ENCODE measurements around the gene OR6M1. TPM values are rescaled to one million over a fixed set of nuclear protein-coding genes. Genes with fewer than 3 reads are reported as not detected.

Gene OR6M1
- total RNA-seq, 1 experiment from 2014 or later: not detected

DNA sequence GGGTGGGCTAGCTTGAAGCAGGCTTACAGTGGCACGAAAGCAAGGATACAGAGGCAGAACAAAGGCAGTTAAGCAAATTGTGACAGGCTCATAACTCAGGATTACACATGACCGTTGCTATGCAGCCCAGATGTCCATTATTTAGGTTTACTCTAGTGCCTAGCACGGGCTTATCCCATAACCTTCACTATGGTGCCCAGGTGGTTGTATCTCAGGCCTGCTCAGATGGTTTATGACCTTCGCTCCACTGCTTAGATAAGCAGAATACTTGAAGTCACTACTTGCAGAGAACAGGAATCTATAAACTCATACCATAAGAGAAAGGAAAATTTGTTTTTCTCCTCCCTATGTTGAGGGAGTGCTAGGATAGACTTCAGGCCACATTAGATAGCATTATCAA lies 9.0 kb downstream of the OR6M1 start:
- DNase-seq (ENCODE audit: low read depth, low spot score): no peak
- in situ Hi-C loops (cut with HindIII; ENCODE audit: low pct_unique_long_range_greater_than_20kb, low sequenced_read_pairs): no loop called here

DNA sequence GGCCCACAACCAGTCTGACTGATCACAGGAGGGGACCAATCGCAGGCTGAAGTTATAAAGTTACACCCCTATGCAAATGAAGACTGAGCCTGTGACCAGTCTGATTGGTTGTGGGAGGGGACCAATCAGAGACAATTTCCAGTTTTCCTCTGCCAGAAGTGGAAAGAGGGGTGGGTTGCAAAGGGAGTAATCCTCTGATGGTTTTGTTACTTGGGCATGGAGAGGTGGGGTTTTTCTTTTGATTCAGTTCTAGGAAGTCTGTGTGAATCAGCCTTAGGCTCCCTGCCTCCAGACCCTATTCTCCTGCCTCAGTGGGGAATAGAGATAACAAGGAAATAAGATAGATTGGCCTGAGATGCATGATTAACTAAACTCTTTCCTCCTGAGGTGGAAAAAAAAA lies 9.9 kb downstream of the OR6M1 start:
- DNase-seq (ENCODE audit: low read depth, low spot score): no peak
- in situ Hi-C loops (cut with HindIII; ENCODE audit: low pct_unique_long_range_greater_than_20kb, low sequenced_read_pairs): no loop called here

DNA sequence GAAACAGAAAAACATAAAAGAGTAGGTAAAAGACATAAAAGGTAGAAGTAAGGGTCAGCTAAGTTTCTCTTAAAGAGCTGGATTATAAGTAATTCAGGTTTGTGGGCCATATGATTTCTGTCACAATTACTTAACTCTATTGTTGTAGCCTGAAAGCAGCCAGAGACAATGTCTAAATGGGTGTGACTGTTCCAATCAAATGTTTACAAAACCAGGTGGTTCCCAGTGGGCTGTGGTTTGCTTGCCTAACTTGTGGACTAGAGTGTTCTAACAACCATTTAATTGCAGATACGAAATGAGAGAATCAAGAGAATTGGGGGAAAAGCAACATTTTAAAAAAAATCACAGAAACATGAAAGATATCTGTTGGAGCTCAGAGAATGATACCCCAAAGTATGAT lies 22.6 kb downstream of the OR6M1 start:
- DNase-seq (ENCODE audit: low read depth, low spot score): no peak
- in situ Hi-C loops (cut with HindIII; ENCODE audit: low pct_unique_long_range_greater_than_20kb, low sequenced_read_pairs): no loop called here

DNA sequence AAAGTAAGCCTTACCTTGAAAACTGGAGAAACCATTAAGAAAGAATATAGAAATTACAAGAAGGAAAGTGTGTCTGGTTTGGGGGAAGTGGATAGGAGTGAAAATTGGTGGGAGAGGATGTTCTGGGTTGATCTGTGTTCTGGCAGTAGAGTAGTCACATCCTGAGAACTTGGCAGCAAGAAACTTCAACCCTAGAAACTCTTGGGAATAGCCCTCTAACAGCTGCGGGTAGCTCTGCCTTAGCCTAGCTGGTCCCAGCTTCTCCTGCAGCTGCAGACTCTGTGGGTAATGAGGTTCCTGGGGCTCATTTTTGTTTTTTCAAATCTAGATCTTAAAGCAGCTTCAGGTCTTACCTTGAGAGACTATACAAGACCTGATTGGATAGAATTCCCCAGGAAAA lies 27.6 kb downstream of the OR6M1 start:
- in situ Hi-C loops (cut with HindIII; ENCODE audit: low pct_unique_long_range_greater_than_20kb, low sequenced_read_pairs): no loop called here
- DNase-seq (ENCODE audit: low read depth, low spot score): no peak

DNA sequence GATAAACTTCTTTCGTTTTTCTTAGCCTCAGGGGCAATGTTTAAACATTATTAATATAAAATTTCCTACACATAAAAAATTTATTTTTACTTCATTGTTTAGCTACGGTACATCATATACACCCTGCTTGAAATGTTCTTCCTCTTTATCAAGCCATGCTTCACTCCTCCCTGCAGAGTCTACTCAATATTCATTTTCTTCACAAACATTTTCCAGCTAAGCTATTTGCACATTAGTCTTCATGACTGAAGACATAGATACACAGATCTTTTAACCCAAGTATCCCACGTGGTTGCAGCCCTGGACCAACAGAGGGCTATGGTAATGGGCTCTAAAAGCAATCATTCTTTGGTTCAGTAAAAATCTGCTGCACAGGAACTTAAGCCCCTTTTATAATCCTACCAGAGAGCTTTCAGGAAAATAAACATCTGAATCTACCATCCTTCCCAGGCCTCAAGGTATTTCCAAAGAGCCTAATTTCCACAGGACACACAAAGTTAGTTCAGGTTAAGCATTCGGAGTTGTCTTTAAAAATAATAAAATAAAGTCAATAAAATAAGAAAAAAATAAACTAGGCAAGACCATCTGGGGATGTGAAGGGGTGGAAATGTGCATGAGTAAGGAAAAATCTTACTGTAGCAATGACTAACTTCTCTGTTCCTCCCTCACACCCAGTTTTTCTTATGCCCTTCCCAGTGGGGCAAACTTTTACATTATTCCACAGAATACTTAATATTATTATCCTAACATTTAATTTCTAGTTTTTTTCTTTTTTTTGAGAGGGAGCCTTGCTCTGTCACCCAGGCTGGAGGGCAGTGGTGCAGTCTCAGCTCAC lies 30.2 kb downstream of the OR6M1 start:
- DNase-seq (ENCODE audit: low read depth, low spot score): no peak
- in situ Hi-C loops (cut with HindIII; ENCODE audit: low pct_unique_long_range_greater_than_20kb, low sequenced_read_pairs): no loop called here

DNA sequence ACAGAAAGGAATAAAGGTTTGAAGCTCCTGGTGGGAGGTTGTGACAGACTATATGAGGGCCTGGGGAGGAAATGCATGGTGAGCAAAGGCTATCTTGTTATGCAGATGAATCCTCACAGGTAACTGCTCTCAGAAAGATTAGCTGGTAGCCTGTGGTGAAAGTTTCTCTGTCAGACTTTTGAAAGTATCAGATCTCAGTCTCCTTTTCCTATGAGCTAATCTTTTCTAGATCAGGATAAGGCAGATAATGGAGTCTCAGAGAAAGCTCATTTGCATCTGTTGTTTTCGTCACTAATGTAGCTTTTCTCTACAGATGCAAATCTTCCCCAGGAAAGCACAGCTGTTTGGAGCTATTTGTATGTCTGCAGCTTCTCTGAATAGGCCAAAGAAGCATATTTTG lies 30.9 kb downstream of the OR6M1 start:
- DNase-seq (ENCODE audit: low read depth, low spot score): no peak
- in situ Hi-C loops (cut with HindIII; ENCODE audit: low pct_unique_long_range_greater_than_20kb, low sequenced_read_pairs): no loop called here

DNA sequence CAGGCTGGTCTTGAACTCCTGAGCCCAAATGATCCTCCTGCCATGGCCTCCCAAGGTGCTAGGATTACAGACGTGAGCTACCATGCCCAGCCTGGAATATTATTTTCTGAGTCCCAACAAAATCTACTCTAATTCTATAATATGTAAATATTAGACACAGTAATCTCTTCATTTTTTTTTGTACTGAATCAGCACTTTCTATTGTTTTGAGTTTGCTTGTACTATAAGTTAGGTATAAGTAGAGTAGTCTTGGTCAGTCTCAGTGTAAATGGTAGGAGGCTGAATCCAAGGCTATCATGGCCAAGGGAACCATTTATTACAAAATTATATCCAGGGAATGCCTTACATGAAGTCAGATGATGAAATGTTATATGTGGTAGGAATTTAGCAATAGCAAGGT lies 32.2 kb downstream of the OR6M1 start:
- in situ Hi-C loops (cut with HindIII; ENCODE audit: low pct_unique_long_range_greater_than_20kb, low sequenced_read_pairs): no loop called here
- no peak for DNase-seq (ENCODE audit: low read depth, low spot score)

DNA sequence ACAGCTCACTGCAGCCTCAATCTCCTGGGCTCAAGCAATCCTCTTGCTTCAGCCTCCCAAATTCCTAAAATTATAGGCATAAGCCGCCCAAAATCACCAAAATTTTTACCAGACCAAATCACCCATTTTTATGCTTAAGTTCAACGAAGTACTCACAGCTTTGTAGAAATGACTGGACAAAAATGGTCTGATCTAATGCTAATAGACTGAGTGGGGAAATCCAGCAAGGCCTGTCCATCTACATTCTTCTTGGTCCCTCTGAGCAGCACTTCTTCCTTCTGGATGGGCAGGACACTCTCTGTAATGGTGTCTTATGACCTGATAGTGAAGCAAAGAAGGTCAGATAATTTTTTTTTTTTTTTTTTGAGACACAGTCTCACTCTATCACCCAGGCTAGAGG lies 33.1 kb downstream of the OR6M1 start:
- no peak for DNase-seq (ENCODE audit: low read depth, low spot score)
- in situ Hi-C loops (cut with HindIII; ENCODE audit: low pct_unique_long_range_greater_than_20kb, low sequenced_read_pairs): no loop called here

DNA sequence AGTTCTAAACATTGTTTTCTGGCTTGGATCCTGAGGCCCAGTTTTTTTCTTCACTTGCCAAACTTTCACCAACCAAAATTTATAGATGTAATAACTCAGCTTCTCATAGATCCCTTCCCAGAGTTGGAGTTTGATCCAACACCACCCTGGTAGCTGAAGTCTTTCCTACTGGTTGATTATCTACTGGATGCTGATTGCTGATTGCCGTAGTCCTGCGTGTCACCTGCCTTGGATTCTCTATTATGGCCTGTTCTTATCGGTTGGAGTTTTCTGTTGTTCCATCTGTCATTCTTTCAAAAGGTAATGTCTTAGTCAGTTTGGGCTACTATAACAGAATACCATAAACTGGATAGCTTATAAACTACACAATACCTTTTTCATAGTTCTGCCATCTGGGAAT lies 34.5 kb downstream of the OR6M1 start:
- in situ Hi-C loops (cut with HindIII; ENCODE audit: low pct_unique_long_range_greater_than_20kb, low sequenced_read_pairs): no loop called here
- DNase-seq (ENCODE audit: low read depth, low spot score): no peak

DNA sequence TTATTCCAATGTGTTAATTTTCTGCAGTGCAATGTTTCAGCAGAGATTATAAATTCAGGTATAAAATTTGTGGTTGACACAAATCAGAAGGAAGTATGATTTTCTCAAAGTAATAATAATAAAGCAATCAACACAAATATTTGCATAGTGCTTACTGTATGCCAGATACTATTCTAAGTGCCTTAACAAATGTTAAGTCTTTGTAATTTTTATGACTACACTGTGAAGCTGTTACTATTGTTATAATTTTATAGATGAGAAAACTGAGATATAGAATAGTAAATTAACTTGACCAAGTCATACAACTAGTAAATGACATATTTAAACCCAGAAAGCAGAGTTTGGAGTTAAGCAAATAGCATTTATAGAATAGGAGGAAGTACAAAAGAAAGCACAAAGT lies 35.4 kb downstream of the OR6M1 start:
- in situ Hi-C loops (cut with HindIII; ENCODE audit: low pct_unique_long_range_greater_than_20kb, low sequenced_read_pairs): no loop called here
- no peak for DNase-seq (ENCODE audit: low read depth, low spot score)

DNA sequence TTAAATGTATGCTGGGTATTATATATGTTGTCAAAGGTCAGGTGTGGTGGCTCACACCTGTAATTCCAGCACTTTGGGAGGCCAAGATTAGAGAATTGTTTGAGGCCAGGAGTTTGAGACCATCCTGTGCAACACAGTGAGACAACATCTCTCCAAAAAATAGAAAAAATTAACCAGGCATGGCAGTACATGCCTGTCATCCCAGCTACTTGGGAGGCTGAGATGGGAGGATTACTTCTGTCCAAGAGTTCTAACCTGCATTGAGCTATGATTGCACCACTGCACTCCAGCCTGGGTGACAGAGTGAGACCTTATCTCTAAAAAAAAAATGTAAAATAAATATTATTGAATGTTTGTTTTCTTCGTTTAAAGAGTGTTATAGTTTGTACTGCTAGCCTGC lies 40.5 kb downstream of the OR6M1 start:
- DNase-seq (ENCODE audit: low read depth, low spot score): no peak
- in situ Hi-C loops (cut with HindIII; ENCODE audit: low pct_unique_long_range_greater_than_20kb, low sequenced_read_pairs): no loop called here

DNA sequence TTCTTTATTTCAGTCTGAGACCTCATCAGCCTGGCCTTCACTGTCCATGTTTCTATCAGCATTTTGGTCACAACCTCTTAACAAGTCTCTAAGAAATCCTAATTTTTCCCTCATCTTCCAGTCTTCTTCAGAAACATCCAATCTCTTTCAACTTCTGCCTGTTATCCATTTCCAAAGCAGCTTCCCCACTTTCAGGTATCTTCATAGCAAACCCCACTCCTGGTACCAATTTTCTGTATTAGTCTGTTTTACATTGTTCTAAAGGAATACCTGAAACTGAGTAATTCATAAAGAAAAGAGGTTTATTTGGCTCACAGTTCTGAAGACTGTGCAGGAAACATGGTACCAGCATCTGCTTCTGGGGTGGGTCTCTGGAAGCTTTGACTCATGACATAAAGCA lies 43.7 kb downstream of the OR6M1 start:
- in situ Hi-C loops (cut with HindIII; ENCODE audit: low pct_unique_long_range_greater_than_20kb, low sequenced_read_pairs): no loop called here
- DNase-seq (ENCODE audit: low read depth, low spot score): no peak

DNA sequence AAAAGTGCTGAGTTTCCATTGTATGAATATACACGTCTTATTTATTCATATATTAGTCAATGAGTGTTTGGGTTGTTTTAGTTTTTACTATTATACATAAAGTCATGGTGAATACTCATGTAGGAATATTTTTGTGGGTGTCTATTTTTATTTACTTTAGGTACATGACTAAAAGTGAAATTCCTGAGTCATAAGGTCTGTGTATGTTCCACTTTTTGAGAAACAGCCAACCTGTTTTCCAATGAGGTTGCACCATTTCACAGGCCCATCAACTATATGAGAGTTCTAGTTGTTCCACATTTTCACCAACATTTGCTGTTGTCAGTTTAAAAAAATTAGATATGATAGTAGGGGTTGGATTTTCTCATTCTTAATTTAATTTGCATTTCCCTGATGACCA lies 45.3 kb downstream of the OR6M1 start:
- no peak for DNase-seq (ENCODE audit: low read depth, low spot score)
- in situ Hi-C loops (cut with HindIII; ENCODE audit: low pct_unique_long_range_greater_than_20kb, low sequenced_read_pairs): no loop called here

DNA sequence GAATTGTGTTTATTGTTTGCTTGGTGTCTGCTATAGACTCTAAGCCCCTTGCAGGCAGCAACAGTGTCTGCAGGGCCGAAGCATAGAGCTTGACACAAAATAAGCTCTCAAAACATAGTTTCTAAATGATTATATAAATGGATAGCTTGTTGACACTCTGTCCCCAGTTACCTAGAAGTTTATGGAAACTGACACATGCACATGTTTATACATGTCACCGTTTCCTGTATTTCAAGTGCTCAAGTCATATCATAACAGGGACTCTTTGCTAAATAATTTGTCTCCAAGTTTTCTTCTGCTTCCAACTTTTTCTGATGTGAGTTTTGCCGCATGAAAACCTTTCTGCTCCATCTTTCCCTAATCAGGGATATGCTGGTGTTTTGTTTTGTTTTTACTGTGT lies 48.2 kb downstream of the OR6M1 start:
- DNase-seq (ENCODE audit: low read depth, low spot score): no peak
- in situ Hi-C loops (cut with HindIII; ENCODE audit: low pct_unique_long_range_greater_than_20kb, low sequenced_read_pairs): no loop called here

DNA sequence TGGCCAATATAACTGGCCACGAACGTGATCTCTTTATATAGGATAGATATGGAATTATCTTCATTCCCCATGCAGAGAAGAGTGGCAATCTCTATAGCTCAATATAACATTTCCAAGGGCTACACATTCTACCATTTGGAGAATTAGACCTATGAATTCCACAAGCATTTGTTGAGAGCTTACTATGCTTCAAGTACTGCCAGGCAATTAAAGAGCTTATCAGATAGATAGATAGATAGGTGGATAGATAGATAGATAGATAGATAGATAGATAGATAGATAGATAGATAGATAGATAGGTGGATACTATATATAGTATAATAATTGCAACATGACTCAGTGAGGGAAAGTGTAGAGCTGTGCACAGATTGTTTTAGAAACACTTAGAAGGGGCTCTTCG lies 50.3 kb downstream of the OR6M1 start:
- in situ Hi-C loops (cut with HindIII; ENCODE audit: low pct_unique_long_range_greater_than_20kb, low sequenced_read_pairs): no loop called here
- DNase-seq (ENCODE audit: low read depth, low spot score): no peak

Small RNA genes within 50 kb of the gene (small RNA-seq; reads per million reads assigned to genes)
- 0 reads per million in 2 experiments for gene RNU1-21P

Other genes starting within 250 kb of the OR6M1 start
- gene SCN3B, start 151.7 kb downstream of the OR6M1 start, total RNA-seq (2014; rRNA removed; shearing (Covaris generic)): 0.08 and 0.11 TPM in 2 replicates
- 5.8 and 7.6 TPM in 2 replicates for gene ZNF202, start 64.7 kb downstream of the OR6M1 start, total RNA-seq (2014; rRNA removed; shearing (Covaris generic))
- gene OR6X1, start 51.8 kb downstream of the OR6M1 start, total RNA-seq (2014; rRNA removed; shearing (Covaris generic)): not detected in 2 replicates
- gene TMEM225, start 79.3 kb upstream of the OR6M1 start, total RNA-seq (2014; rRNA removed; shearing (Covaris generic)): not detected in 2 replicates
- gene OR8D4, start 95.8 kb upstream of the OR6M1 start, total RNA-seq (2014; rRNA removed; shearing (Covaris generic)): not detected in 2 replicates
- not detected in 2 replicates for gene OR4D5, start 133.3 kb upstream of the OR6M1 start, total RNA-seq (2014; rRNA removed; shearing (Covaris generic))
- gene OR6T1, start 137.5 kb upstream of the OR6M1 start, total RNA-seq (2014; rRNA removed; shearing (Covaris generic)): not detected in 2 replicates
- gene OR10S1, start 171.4 kb upstream of the OR6M1 start, total RNA-seq (2014; rRNA removed; shearing (Covaris generic)): not detected in 2 replicates
- not detected in 2 replicates for gene OR10G6, start 188.8 kb upstream of the OR6M1 start, total RNA-seq (2014; rRNA removed; shearing (Covaris generic))
- not detected in 2 replicates for gene OR10G4, start 206.6 kb upstream of the OR6M1 start, total RNA-seq (2014; rRNA removed; shearing (Covaris generic))
- gene OR10G9, start 216.7 kb upstream of the OR6M1 start, total RNA-seq (2014; rRNA removed; shearing (Covaris generic)): not detected in 2 replicates
- gene OR10G8, start 220.4 kb upstream of the OR6M1 start, total RNA-seq (2014; rRNA removed; shearing (Covaris generic)): not detected in 2 replicates
- not detected in 2 replicates for gene OR10G7, start 235.0 kb upstream of the OR6M1 start, total RNA-seq (2014; rRNA removed; shearing (Covaris generic))